HUES6 (cell line): ENCODE results near the gene ADGRA1.
"Not testable (repeated sequence)": the region's sequence is repeated elsewhere in the genome, so short reads cannot be mapped to it uniquely, and the experiment has no call there.

ENCODE experiments used
- H3K27ac ChIP-seq: 2 replicates; pipeline ENCODE4 v1.7.0; 2013; ENCODE audit warnings: low read depth, mild to moderate bottlenecking, low read length, inconsistent platforms
- H3K27me3 ChIP-seq: 2 replicates; pipeline ENCODE4 v1.6.1; 2013; ENCODE audit warnings: low read length; ENCODE audit not compliant: control insufficient read depth, insufficient read depth
- H3K36me3 ChIP-seq: 2 replicates; pipeline ENCODE4 v1.6.1; 2013; ENCODE audit warnings: low read length; ENCODE audit not compliant: control insufficient read depth, insufficient read depth
- H3K4me1 ChIP-seq: 2 replicates; pipeline ENCODE4 v1.6.1; 2013; ENCODE audit warnings: low read length; ENCODE audit not compliant: control insufficient read depth, insufficient read depth
- H3K4me3 ChIP-seq: 2 replicates; pipeline ENCODE4 v1.5.1; 2013; ENCODE audit warnings: low read depth, low read length
- H3K9ac ChIP-seq: one replicate; pipeline ENCODE4 v1.6.1; 2013; ENCODE audit warnings: mild to moderate bottlenecking, low read length
- H3K9me3 ChIP-seq: 2 replicates; pipeline ENCODE4 v1.6.1; 2013; ENCODE audit warnings: low read depth, low read length; ENCODE audit not compliant: control insufficient read depth, insufficient read depth

Gene ADGRA1

DNA sequence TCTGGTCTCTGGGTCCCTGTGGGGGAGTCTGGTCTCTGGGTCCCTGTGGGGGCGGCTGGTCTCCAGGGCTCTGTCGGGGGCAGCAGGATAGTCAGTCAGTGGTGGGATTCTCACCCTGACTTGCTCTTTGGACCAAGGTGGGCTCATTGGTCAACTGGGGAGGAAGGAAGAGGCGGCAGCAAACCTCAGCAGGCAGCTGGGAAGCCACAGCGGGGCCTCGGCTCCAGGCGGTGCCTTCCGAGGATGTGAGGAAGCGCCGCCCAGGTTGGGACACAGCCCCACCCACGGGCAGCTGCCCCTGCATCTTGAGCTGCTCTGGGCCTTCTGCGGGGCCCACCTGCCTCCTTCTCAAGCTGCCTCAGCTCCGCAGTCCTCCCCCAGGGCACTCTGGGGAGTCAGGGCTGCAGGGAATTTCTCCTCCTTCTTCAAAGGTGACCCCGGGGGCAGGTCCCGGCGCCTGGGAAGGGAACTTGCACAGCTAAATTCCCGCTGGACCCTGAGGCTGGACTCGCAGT, 51.9 kb downstream of the ADGRA1 start:
- H3K27me3 ChIP-seq: no peaks in the 10 kb centered on the region
- H3K36me3 ChIP-seq: no peaks in the 10 kb centered on the region
- H3K9me3 ChIP-seq: no peaks in the 10 kb centered on the region
- peaks cover 25% of the 10 kb centered on the region for H3K4me1 ChIP-seq
- H3K4me3 ChIP-seq: no peak overlapping the region
- H3K27ac ChIP-seq: no peak overlapping the region
- no peak overlapping the region for H3K9ac ChIP-seq

DNA sequence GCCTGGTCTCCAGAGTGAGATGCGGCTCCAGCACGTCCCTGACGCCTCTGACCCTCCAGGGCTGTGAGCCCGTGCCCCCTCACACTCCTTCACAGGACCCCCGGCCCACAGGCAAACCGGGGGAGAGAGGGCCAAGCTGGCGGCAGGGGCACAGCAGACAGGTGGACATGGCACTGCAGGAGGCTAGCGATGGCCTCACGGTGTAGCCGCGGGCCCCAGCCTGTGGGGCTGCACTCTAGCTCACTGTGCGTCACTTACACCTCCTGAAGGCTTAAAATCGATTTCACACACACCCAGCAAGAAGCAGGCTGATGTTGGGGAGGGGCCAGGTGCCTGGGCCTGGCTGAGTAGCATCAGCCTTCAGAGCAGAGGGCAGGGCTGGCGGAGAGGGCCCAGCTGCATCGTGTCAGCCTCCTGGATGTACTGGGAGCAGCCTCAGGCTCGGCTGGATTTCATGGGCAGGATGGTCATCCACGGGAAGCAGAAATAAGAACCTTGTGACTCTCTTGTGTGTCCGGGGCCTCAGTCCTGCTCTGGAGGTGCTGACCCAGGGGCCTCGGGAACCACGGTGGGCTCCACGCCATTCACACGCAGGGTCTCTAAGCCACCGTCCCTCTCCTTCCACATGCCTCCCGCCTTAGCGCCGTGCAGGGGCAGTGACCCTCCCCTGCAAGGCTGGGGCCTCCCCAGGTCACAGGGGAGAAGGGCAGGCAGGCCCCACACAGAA, 52.9 kb downstream of the ADGRA1 start:
- H3K4me1 ChIP-seq: peaks cover 35% of the 10 kb centered on the region
- H3K36me3 ChIP-seq: no peaks in the 10 kb centered on the region
- H3K27ac ChIP-seq: no peak overlapping the region
- no peaks in the 10 kb centered on the region for H3K9me3 ChIP-seq
- H3K4me3 ChIP-seq: no peak overlapping the region
- H3K27me3 ChIP-seq: no peaks in the 10 kb centered on the region
- no peak overlapping the region for H3K9ac ChIP-seq

DNA sequence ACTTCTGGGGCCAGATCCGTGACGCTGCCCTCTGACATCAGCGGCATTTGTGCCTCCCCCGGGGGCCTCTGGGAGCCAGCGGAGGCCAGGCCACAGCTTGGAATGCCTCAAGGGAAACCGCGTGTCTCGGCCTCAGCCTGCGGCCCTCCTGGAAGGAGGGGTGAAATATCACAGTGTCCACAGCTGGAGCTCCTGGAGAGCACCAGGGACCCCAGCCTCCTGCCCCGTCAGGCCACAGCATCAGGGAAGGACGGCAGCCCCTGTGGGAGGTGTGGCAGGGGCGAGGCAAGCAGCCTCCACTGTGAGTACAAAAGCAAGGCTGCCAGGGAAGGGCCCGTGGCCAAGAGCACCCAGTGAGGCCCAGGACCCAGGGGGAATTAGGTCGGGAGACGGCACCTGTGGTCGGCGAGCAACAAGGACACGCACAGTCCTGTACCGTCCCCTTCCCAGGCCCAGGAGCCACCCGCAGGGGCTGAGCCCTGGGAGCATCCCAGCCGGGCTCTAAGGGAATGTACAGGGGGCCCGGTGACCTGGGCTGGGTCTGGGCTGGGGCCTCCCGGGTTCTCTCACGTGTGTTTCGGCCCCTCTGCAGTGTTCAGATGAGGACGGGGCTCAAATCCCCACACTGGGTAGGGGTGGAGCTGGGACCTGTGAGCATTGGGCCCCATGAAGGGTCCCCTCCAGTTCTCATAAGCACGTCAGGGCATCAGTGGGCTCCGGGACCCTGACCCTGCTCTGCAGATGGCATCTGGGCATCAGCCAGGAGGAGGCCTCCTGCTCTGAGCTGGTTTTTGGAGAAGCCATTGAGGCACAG, 53.6 kb downstream of the ADGRA1 start:
- Histone ChIP-seq H3K36me3 (no peaks in the 10 kb centered on the region), H3K4me3 (no peak overlapping the region), H3K4me1 (peaks cover 42% of the 10 kb centered on the region), H3K9ac (no peak overlapping the region), H3K27ac (no peak overlapping the region), H3K9me3 (no peaks in the 10 kb centered on the region), H3K27me3 (no peaks in the 10 kb centered on the region)

GRCh38 chr10:133141958-133142340, 54.2 kb downstream of the ADGRA1 start:
- Histone ChIP-seq H3K27ac (no peak overlapping the region), H3K27me3 (no peaks in the 10 kb centered on the region), H3K9me3 (no peaks in the 10 kb centered on the region), H3K4me1 (peaks cover 47% of the 10 kb centered on the region), H3K36me3 (no peaks in the 10 kb centered on the region), H3K9ac (no peak overlapping the region), H3K4me3 (no peak overlapping the region)

- Histone ChIP-seq H3K27me3 (no peaks in the 10 kb centered on the region), H3K9ac (no peak overlapping the region), H3K36me3 (no peaks in the 10 kb centered on the region), H3K4me1 (peaks cover 47% of the 10 kb centered on the region), H3K9me3 (peaks cover 6% of the 10 kb centered on the region), H3K4me3 (no peak overlapping the region), H3K27ac (no peak overlapping the region)
Measured at GRCh38 chr10:133142523-133143199, 54.9 kb downstream of the ADGRA1 start.

DNA sequence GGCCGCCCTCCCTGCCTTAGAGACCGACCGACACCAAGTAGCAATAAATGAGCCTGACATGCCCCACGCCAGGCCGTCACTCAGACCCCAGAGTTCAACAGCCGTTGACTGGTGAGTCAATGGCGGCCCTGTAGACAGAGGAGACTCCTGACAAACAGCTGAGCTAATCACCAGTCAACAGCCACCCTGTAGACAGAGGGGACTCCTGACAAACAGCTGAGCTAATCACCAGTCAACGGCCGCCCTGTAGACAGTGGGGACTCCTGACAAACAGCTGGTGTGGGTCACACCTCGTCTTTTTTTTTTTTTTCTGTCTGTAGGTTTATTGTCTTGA, 55.4 kb downstream of the ADGRA1 start:
- H3K27me3 ChIP-seq: no peaks in the 10 kb centered on the region

GRCh38 chr10:133143546-133143945, 55.8 kb downstream of the ADGRA1 start:
- H3K4me3 ChIP-seq: no peak overlapping the region
- H3K36me3 ChIP-seq: no peaks in the 10 kb centered on the region
- peaks cover 15% of the 10 kb centered on the region for H3K9me3 ChIP-seq
- H3K27ac ChIP-seq: no peak overlapping the region
- H3K4me1 ChIP-seq: peaks cover 47% of the 10 kb centered on the region
- no peaks in the 10 kb centered on the region for H3K27me3 ChIP-seq
- H3K9ac ChIP-seq: no peak overlapping the region

More for the DNA sequence above, 55.4 kb downstream of the ADGRA1 start:
- no peak overlapping the region for H3K27ac ChIP-seq
- H3K36me3 ChIP-seq: no peaks in the 10 kb centered on the region
- H3K4me1 ChIP-seq: peaks cover 47% of the 10 kb centered on the region
- H3K9ac ChIP-seq: no peak overlapping the region
- H3K9me3 ChIP-seq: peaks cover 11% of the 10 kb centered on the region
- H3K4me3 ChIP-seq: no peak overlapping the region

DNA sequence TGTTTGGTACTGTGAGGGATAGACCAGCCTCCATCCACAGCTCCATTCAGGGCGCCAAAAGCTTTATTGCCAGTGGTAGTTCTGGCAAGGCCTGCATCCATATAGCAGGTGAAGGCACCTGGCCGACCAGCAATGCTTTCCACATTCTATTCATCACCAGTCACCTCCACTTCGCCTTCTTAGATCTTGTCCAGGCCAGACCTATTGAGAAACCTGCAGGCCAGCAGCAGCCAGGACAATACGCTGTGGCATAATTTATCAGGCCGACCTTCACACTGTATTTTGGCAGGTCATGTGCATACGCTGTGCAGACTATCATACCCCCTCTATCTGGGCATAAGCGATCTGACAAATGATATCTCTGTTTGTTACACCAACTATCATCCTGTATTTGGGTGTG, 57.0 kb downstream of the ADGRA1 start:
- no peak overlapping the region; the same call in 1 of the 2 replicates for H3K4me3 ChIP-seq
- peaks cover 43% of the 10 kb centered on the region for H3K4me1 ChIP-seq
- H3K27me3 ChIP-seq: no peaks in the 10 kb centered on the region
- no peak overlapping the region for H3K9ac ChIP-seq
- H3K36me3 ChIP-seq: no peaks in the 10 kb centered on the region
- peaks cover 15% of the 10 kb centered on the region for H3K9me3 ChIP-seq
- no peak overlapping the region for H3K27ac ChIP-seq

DNA sequence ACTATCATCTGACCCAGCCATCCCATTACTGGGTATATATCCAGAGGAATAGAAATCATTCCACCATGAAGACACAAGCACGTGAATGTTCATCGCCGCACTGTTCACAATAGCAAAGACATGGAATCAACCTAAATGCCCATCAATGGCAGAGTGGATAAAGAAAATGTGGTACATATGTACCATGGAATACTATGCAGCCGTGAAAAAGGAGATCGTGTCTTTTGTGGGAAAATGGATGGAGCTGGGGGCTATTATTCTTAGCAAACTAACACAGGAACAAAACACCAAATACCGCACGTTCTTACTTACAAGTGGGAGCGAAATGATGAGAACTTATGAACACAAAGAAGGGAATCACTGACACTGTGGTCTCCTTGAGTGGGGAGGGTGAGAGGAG, 62.5 kb downstream of the ADGRA1 start:
- H3K9ac ChIP-seq: no peak overlapping the region
- H3K9me3 ChIP-seq: peaks cover 18% of the 10 kb centered on the region
- H3K4me1 ChIP-seq: peaks cover 40% of the 10 kb centered on the region
- peak overlapping the region; percentile 93 for H3K27ac ChIP-seq
- H3K36me3 ChIP-seq: no peaks in the 10 kb centered on the region
- H3K4me3 ChIP-seq: no peak overlapping the region
- no peaks in the 10 kb centered on the region for H3K27me3 ChIP-seq

DNA sequence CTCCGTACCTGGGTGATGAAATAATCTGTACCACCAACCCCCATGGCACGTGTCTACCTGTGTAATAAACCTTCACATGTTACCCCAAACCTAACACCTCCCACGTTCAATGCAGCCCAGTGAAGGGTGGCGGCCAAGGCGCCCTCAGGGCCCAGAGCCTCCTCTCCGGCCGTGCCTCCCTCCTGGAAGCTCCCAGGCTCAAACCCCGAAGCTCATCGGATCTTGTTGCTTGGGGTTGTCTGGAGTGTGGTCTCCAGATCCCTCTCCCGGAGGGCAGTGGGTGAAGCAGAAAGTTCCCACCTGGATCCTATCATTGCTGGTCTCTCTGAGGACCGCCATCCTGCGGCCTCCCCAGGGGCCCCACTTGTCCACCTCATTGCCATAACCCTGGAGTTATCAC, 62.9 kb downstream of the ADGRA1 start:
- H3K36me3 ChIP-seq: no peaks in the 10 kb centered on the region
- H3K4me1 ChIP-seq: peaks cover 35% of the 10 kb centered on the region
- peak overlapping the region; percentile 93 for H3K27ac ChIP-seq
- peaks cover 18% of the 10 kb centered on the region for H3K9me3 ChIP-seq
- peak overlapping the region; percentile 79 for H3K9ac ChIP-seq
- H3K4me3 ChIP-seq: no peak overlapping the region
- H3K27me3 ChIP-seq: no peaks in the 10 kb centered on the region

- H3K4me1 ChIP-seq: peaks cover 33% of the 10 kb centered on the region
- H3K9ac ChIP-seq: peak overlapping the region; percentile 79
- not testable (repeated sequence) for H3K27me3 ChIP-seq, H3K36me3 ChIP-seq
- H3K27ac ChIP-seq: peak overlapping the region; percentile 93
- peak overlapping the region; percentile 32; the same call in 1 of the 2 replicates for H3K4me3 ChIP-seq
- H3K9me3 ChIP-seq: peaks cover 18% of the 10 kb centered on the region
Measured at GRCh38 chr10:133151071-133151470, 63.3 kb downstream of the ADGRA1 start.
